ENCODE data around the gene RNF26. TPM values are rescaled to one million over a fixed set of nuclear protein-coding genes. Genes with fewer than 3 reads are reported as not detected.

Gene RNF26
- total and polyA plus RNA-seq, 10 of the 15 experiments (the other 5 are each of a cell fraction or from before 2014, with no cell fraction given) = 2.8 to 54.5 (median 17.7) TPM

DNA sequence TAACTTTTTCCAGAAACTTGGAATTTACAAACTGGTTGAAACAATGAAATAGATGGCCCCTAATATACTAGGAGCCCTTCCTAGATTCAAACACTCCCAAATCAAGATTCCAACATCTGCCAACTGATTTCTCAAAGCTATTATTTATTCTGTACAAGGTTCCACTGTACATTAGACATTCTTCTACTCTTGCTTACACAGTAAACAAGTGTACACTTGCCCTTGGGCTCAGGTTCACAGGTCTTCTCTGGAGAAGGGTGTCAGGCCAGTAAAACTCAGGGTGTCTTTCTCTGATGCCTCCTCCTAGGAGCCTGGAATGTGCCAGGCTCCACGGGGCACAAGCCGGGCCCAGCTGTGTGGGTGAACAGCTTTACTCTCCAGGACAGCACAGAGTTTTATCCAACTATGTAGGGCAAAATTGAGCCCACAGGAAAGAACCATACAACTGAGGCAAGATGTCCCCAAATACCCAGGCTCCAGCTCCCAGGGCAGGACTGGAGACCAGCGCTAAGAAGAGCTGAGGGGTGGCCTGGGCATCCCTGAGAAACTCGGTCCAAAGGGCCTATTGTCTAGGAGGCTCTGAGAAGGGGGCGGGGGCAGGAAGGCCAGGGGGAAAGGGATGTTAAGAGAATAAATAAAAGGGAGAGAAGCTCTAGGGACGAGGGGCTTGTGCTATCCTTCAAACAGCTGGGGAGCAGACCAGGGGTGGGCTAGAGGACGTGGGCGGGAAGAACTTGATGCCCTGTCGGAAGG, 20.9 kb downstream of the RNF26 start (continued):
- TF ChIP-seq, protein P1, sequence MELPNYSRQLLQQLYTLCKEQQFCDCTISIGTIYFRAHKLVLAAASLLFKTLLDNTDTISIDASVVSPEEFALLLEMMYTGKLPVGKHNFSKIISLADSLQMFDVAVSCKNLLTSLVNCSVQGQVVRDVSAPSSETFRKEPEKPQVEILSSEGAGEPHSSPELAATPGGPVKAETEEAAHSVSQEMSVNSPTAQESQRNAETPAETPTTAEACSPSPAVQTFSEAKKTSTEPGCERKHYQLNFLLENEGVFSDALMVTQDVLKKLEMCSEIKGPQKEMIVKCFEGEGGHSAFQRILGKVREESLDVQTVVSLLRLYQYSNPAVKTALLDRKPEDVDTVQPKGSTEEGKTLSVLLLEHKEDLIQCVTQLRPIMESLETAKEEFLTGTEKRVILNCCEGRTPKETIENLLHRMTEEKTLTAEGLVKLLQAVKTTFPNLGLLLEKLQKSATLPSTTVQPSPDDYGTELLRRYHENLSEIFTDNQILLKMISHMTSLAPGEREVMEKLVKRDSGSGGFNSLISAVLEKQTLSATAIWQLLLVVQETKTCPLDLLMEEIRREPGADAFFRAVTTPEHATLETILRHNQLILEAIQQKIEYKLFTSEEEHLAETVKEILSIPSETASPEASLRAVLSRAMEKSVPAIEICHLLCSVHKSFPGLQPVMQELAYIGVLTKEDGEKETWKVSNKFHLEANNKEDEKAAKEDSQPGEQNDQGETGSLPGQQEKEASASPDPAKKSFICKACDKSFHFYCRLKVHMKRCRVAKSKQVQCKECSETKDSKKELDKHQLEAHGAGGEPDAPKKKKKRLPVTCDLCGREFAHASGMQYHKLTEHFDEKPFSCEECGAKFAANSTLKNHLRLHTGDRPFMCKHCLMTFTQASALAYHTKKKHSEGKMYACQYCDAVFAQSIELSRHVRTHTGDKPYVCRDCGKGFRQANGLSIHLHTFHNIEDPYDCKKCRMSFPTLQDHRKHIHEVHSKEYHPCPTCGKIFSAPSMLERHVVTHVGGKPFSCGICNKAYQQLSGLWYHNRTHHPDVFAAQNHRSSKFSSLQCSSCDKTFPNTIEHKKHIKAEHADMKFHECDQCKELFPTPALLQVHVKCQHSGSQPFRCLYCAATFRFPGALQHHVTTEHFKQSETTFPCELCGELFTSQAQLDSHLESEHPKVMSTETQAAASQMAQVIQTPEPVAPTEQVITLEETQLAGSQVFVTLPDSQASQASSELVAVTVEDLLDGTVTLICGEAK (IDR thresholded peaks at IDR 0.05; ENCODE audit: borderline replicate concordance) = no peak
- TF ChIP-seq CEBPB (IDR thresholded peaks at IDR 0.05; ENCODE audit: borderline replicate concordance in 1 of 2, low read depth in 2 of 2, low read length in 2 of 2) (no peak), DPF2 (IDR thresholded peaks at IDR 0.05) (no peak), SMAD5 (IDR thresholded peaks at IDR 0.05; ENCODE audit: low read depth) (no peak), SREBF1 (IDR thresholded peaks at IDR 0.05; ENCODE audit: low read length) (no peak), EP300 (IDR thresholded peaks at IDR 0.05; ENCODE audit: borderline replicate concordance in 1 of 2, control insufficient read depth in 1 of 2, low read depth in 2 of 2, low read length in 2 of 2) (no peak), SMAD1 (IDR thresholded peaks at IDR 0.05; ENCODE audit: low read depth, partially characterized antibody) (no peak), GABPA (IDR thresholded peaks at IDR 0.05; ENCODE audit: low read depth) (no peak), TBL1XR1 (IDR thresholded peaks at IDR 0.05; ENCODE audit: low read depth, low read length) (no peak)
- TF ChIP-seq, protein P2, sequence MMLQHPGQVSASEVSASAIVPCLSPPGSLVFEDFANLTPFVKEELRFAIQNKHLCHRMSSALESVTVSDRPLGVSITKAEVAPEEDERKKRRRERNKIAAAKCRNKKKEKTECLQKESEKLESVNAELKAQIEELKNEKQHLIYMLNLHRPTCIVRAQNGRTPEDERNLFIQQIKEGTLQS (IDR thresholded peaks at IDR 0.05; ENCODE audit: borderline replicate concordance, extremely low read depth, low read depth, low read length) = no peak
